HG03558 (cell line): Measurements from ENCODE around the gene LAMA3.

Experiments used
- ATAC-seq: cut with Tn5 transposase; IDR thresholded peaks from one replicate; pipeline ENCODE4 v1.9.1; 2021; ENCODE audit warnings: moderate number of reproducible peaks; ENCODE audit not compliant: unreplicated experiment; ENCODE audit errors: extremely low read depth

Gene LAMA3, protein sequence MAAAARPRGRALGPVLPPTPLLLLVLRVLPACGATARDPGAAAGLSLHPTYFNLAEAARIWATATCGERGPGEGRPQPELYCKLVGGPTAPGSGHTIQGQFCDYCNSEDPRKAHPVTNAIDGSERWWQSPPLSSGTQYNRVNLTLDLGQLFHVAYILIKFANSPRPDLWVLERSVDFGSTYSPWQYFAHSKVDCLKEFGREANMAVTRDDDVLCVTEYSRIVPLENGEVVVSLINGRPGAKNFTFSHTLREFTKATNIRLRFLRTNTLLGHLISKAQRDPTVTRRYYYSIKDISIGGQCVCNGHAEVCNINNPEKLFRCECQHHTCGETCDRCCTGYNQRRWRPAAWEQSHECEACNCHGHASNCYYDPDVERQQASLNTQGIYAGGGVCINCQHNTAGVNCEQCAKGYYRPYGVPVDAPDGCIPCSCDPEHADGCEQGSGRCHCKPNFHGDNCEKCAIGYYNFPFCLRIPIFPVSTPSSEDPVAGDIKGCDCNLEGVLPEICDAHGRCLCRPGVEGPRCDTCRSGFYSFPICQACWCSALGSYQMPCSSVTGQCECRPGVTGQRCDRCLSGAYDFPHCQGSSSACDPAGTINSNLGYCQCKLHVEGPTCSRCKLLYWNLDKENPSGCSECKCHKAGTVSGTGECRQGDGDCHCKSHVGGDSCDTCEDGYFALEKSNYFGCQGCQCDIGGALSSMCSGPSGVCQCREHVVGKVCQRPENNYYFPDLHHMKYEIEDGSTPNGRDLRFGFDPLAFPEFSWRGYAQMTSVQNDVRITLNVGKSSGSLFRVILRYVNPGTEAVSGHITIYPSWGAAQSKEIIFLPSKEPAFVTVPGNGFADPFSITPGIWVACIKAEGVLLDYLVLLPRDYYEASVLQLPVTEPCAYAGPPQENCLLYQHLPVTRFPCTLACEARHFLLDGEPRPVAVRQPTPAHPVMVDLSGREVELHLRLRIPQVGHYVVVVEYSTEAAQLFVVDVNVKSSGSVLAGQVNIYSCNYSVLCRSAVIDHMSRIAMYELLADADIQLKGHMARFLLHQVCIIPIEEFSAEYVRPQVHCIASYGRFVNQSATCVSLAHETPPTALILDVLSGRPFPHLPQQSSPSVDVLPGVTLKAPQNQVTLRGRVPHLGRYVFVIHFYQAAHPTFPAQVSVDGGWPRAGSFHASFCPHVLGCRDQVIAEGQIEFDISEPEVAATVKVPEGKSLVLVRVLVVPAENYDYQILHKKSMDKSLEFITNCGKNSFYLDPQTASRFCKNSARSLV (N-terminal part only)

DNA sequence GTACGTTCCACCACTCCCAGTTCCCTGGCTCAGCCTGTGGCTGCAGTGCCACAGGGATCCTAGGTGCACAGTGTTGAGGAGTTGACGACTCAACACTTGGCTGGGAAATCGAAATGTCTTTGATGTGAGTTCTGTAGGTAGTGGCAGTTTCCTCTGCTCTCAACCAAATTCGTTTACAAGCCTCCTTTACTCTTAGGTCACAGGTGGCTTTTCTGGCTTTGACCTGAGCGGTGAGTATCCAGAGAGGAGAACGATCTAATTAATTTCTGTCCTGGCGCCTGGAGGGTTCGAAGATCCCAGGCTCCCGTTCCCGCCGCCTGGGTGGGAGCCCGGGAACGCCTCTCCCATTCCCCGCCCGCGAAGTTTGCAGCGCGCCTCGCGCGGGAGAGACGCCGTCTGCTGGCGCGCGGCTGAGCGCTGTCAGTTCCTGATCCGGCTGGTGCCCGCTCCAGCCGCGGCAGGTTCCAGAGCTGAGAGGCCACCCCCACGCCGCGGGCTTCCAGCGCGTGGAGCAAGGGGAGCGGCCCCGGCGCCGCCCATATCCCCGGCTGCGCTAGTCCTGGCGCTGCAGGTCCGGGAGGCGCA lies at the start of gene LAMA3:
Gene LAMA3, plus strand, starts transcription at position 423 of the 585 bp plus-strand sequence. CDS start 231 bp downstream, outside the sequence.
- no peak for ATAC-seq

DNA sequence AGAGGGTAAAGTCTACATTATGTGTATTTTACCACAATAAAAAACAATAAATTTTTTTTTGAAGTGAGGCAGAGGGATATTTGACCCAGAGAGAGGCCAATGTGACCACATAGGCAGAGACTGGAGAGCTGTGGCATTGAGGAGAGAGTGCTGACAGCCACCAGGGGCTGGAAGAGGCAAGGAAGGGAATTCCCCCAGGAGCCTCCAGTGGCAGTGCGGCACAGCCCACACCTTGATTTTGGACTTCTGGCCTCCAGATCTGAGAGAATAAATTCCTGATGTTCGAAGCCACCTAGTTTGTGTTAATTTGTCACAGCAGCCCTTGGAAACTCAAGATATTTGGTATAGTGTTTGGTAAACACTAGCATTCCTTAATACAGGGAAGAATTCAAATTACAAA lies 49.2 kb upstream of the LAMA3 start:
- no peak for ATAC-seq

DNA sequence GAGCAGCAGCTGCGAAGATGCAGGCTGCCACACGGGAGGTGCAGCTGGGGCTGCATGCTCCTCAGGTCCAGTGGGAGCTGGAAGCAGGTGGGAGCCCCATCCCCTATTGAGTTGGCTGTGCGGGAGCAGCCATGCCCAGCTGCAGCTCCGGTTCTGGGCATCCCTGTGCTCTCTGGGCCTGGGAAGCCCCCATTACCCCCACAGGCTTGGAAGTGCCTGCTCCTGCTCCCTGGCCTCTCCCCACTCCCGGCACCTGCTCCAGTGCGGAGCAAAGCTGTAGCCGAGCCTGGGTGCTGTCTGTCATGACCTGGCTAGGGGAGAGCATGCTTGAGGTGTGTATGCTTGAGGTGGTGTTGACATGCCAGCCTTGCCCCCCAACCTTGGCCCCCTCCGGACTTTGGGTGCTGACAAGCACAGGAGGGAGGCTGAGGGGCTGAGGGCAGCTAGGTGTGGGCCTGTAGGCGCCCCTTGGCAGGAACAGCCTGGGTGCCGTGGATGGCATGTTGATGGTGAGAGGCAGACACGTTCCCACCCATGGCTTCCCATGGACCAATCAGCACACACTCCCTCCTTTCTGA lies 48.0 kb upstream of the LAMA3 start:
- ATAC-seq = no peak

DNA sequence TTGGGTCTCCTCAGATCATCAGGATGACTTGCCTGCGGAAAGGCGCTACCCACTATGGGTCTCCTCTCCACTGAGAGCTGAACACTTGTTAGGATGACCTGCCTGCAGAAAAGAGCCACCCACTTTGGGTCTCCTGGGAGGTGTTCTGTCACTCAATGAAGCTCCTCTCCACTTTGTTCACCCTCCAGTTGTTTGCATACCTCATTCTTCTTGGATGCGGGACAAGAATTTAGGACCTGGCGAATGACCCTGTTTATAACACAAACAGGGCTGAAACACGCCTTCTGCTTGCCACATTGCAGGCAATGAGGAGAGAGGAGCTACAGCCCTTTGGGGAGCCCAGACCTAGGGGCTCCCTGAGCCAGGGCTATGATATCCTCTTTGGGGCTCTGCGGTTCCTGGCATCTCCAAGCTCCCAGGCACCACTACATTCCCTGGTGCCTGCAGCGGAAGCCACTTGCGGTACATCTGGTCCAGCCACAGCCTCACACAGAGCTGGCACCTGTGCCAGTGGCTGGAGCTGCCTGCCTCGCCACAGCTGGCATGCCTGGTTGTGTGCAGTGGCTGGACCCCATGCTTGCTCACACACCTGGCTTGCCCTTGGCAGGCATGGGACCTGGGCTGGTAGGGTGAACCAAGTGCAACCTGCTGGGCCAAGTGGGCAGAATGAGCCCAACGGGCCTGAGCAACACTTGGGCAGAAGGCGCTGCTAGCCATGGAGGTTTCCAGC lies 47.2 kb upstream of the LAMA3 start:
- ATAC-seq = no peak

DNA sequence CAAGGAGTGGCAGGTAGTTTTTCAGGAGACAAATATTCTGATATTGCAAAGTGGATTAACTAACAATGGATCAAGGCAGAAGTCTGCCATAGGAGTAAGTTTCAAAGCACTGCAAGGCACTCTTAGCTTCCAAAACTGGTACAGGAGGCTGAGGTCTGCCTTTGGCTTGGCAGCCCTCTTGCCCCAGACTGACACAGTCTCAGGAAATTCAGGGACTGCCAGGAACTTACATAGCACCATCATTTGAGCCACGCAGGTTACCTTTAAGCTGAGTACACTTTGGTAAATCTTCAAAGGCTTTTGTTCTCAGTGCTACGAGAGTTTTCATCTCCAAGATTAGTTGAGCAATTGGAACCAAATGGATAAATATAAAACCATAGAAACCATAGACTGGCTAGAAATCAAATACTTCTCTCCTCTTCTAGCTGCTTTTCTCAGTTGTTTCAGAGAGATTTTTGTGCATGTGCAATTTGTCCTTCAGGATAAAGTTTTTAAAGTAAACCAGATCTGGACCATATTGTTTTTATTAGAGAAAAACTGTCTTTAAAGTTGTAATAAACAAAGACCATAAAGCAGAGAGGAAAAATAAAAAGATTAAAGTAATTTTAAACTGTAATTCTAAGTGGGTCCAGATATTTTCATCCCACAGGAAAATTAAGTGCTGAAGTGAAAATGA lies 45.3 kb upstream of the LAMA3 start:
- no peak for ATAC-seq

DNA sequence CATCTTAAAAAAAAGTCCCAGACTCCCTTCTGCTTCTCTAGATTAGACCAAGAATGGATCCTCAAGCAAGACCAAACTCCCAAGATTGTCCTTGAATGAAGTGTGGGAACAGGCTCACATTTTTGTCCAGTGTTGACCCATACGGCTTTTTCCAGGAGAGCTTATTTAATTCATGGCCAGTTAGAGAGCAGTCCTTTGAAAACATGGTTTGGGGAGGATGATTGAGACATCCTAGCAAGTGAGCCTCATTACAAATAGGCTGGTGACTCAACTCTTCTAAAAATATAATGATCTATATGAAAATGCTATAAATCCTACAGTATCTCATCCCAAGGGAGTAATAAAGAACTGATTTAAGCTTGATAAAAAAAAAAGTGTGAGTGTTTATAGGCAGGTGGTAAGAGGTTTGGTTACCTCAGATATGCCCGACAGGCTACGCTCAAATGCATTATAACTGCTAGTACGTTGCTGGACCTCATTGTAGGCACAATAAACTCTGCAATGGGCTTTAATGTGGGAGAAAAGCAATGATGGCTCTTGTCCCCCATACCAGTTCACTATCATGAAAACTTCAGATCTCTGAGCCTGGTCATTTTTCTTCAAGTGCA lies 43.6 kb upstream of the LAMA3 start:
- ATAC-seq = no peak

DNA sequence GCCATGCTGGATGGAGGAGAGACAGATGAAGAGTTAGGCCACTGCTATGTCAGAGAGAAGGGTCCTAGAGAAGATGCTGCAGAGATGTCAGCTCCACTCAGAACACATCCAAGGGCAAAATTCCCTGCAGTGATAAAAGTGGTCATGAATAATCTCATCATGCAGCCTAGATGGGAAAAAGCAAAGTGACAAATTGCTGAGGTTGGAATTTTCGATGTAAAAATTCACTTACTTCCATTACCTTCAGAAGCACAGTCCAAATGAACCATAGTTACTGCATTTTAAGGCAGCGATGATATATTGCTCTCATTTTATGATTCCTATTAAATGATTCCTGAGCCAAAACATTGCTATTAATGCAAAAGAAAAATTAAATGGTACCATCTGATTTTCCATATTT lies 43.0 kb upstream of the LAMA3 start:
- ATAC-seq = no peak

DNA sequence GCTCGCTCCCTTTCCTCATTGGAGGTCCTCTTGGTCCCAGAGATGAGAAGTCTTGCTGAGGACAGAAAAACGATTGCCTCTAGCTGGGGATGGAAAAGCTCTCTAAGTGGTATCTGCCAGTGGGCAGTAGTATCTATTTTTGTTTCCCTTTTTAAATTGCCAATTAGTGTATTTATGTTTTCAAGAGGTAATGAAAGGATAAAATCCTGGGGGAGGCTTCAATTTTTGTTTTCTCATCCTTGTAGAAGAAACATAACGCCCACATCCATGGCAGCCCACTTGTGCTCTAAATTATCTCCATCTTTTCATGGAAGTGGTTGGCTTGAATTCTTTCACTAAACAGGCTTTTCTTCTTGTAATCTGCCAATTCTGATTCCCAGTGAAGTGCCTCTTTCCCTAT lies 40.8 kb upstream of the LAMA3 start:
- ATAC-seq = no peak

DNA sequence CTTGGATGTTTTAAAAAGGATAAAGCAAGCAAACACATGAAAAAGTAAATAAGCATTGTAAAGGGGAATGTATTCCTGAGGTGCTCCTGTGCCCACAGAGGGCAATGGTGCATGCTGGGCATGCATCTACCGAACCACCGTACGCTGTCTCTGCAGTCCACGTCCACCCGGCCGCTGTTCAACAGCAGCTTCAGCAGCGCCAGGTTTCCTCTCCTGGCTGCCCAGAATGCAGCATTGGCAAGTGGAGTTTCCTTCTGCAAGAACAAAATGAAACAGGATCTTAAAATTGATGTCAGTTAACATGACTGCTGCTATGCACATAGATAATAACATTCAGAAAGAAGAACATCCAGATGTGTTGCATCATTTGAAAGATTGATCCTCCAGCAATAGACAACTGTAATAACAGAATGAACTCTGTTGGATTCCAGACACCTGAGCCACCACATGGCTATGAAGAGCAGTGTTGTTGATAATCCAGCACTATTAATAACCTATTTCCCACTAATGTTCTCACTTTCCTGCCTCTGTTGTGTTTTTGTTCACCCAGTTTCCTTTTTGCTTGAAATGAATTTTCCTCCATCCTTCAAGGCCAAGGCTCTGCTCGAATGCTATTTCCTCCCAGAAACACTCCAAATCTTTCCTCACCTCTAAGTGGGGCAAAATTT lies 40.2 kb upstream of the LAMA3 start:
- no peak for ATAC-seq

DNA sequence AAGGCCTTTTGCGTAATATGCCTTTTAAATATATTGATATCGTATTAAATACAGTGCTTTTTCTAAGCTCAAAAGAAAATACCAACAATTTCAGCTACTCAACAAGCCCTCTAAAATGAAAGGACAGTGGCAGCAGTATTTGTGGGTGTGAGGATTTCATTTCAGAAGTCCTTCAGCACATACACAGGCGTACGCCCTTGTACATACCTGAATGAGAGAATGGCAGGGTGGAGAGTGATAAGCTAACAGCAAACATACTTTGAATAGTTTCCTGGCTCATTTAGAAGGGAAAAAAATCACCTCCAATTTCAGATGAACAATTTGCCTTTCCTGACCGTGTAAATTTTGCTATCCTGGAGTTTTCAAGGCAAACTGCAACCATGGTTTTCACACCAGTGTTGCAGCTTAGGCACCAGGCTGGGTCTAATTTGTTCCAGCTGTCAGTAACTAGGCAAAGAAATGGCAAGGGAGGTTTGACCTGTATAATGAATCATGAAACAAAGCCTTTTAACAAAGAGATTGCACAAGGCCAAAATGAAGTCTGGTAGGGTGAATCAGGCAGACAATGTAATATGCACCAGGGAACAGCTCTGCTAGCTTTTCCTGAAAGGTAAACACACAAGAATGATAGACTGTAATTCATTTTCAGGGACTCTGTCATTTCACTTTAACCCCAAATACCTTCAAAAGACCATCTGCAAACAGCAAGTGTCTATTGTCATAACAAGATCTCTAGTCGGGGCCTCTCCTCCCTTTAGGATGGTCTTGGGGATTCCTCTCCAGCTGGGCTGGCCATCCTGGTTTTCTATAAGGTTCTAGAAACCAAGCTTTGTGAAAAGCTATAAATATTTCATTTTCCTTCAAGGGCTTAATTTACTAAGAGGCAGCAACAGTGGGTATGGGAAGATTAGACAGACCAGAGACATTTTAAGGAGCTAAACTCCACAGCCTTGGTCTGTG lies 38.0 kb upstream of the LAMA3 start:
- ATAC-seq = no peak

DNA sequence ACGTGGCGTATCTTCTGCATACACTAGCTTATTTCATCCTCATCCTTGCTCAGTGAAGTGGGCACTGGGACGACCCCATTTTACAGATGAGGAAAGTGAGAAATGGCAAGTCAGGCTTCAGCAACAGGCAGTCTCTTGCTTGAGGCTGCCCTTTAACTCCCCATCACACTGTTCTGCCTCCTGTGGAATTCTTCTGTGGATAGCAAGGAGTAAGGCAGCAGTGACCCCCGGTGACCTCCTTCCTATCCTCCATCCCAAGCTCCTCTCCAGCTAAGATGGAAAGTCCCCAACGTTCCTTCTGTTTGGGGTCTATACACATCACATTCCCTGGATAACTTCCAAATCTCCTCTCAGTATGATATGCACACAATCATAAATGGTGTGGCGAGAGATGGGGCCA lies 37.0 kb upstream of the LAMA3 start:
- ATAC-seq = no peak

DNA sequence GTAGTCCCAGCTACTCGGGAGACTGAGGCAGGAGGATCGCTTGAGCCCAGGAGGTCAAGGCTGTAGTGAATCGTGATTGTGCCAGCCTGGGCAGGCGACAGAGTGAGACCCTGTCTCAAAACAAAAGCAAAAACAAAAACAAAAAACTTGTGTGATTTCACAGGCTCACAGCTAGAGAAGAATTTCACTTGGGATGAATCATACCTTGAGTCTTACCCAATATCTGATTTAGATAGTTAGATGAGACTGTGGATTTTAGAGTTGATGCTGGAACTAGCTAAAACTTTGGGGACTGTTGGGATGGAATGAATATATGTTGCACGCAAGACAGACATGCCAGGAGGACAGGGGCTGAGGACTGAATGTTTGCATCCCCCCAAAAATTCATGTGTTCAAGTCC lies 31.0 kb upstream of the LAMA3 start:
- ATAC-seq = no peak

DNA sequence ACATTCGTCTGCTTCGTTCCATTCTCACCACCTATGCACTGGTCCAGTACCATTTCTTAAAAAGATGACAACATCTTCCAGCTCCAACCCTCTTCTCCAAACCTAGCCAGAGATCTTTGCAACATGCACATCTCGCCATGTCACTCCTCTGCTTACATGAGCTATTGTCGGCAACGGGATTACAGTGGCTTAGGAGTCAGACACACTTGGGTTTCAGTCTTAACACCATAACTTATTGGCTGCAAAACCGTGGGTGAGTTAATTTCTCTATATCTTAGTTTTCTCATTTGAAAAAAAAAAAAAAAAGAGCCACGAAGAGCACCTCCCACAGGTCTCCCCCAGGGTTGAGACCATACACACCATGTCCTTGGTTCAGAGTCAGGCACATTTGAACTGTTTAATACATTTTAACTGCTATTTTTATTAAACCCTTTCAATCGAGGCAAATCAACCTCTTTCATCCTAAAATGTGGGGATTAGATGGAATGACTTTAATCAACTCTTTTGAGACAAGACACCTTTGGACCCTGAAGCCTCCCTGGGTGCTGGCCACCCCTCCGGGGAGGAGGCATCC lies 27.4 kb upstream of the LAMA3 start:
- ATAC-seq = no peak

DNA sequence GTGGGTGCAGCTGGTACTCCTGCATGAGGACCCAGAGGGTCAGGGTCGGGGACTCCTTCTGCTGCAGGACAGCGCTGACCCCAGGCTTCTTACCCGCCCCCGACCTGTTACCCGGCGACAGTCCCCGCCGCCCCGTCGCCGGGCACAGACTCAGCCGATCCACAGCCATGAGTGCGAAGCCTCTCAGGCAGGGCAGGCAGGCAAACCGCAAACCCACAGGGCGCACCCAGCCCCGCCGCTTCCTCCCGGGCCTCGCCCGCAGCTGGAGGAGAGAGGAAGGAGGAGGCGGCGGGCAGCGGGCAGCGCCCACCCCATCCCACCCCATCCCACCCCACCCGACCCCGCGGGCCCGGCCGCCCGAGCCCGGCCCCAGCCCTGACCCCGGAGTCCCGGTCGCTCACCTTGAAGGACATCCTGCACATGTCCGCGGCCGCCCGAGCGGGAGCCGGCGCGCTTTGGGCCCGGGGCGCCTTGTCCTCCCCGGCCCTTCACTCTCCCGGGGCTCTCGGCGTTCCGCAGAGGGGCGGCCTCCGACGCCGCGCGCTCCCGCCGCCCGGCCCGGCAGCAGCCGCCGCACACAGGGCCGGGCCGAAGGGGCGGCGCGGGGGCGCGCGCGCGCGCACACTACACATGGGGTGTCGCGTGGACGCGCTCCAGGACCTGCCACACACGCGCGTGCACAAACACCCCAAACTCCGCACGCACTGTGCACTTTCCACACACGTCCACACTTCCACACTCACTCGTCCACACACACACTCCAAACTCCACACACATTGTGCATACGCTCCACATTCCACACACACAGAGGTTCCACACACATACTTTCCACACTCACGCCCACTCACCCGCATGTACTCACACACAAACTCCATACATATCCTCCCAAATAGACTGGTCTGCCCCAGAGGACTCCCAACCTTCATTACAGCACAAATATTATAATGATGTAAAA lies 26.7 kb upstream of the LAMA3 start, which contains the start of gene ANKRD29:
Gene ANKRD29, minus strand, starts transcription at position 603 of the 955 bp plus-strand sequence. Its CDS starts 181 bp downstream, at position 422.
- ATAC-seq = no peak

DNA sequence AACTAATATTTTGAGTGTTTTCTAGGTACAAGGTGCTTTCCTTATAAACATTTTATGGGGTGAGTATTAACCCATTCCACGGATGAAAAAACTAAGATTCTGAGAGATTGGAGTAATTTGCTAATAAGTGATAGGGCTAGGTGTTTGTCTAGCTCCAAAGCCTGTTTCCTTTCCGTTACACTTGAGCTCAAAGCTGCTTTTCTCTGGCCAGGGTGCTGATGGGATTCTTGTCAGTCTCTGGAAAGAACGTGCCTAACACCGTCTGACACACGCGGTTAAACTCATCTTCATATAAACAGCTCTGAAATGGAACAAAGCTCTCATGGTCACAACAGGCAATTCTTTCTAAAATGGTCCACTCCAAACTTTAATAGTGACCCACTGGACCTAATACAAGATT lies 24.6 kb upstream of the LAMA3 start:
- no peak for ATAC-seq
